GM21737 (cell line): ENCODE measurements around the gene PDE1C.

Experiments
- ATAC-seq: cut with Tn5 transposase; IDR thresholded peaks from one replicate; pipeline ENCODE4 v1.9.1; 2021; ENCODE audit warnings: mild to moderate bottlenecking, moderate library complexity; ENCODE audit not compliant: unreplicated experiment

The PDE1C gene

GRCh38 chr7:31950091-31950755, 120.0 kb downstream of the PDE1C start:
- ATAC-seq, result no peak

- ATAC-seq, result no peak
These were observed 122.2 kb downstream of the PDE1C start for GRCh38 chr7:31948029-31948428.

- ATAC-seq, result no peak
These were observed 130.0 kb downstream of the PDE1C start for GRCh38 chr7:31940167-31940566.

- ATAC-seq, result no peak
These were observed 131.1 kb downstream of the PDE1C start for GRCh38 chr7:31939076-31939475.

- ATAC-seq, result no peak
These were observed 131.6 kb downstream of the PDE1C start for GRCh38 chr7:31938650-31939049.

GRCh38 chr7:31937982-31938381, 132.2 kb downstream of the PDE1C start:
- no peak for ATAC-seq

- ATAC-seq, result no peak
These were observed 134.8 kb downstream of the PDE1C start for GRCh38 chr7:31935124-31936054.

- ATAC-seq, result no peak
These were observed 135.7 kb downstream of the PDE1C start for GRCh38 chr7:31934551-31934950.

GRCh38 chr7:31933481-31933880, 136.7 kb downstream of the PDE1C start:
- no peak for ATAC-seq

GRCh38 chr7:31926991-31927584, 143.1 kb downstream of the PDE1C start:
- no peak for ATAC-seq

- no peak for ATAC-seq
These were observed 144.3 kb downstream of the PDE1C start for GRCh38 chr7:31925753-31926454.

GRCh38 chr7:31924251-31924650, 146.0 kb downstream of the PDE1C start:
- ATAC-seq, result no peak

- ATAC-seq, result no peak
These were observed 147.4 kb downstream of the PDE1C start for GRCh38 chr7:31922848-31923247.

GRCh38 chr7:31921047-31921446, 149.2 kb downstream of the PDE1C start:
- no peak for ATAC-seq

GRCh38 chr7:31919678-31920369, 150.4 kb downstream of the PDE1C start:
- no peak for ATAC-seq

- no peak for ATAC-seq
These were observed 151.4 kb downstream of the PDE1C start for GRCh38 chr7:31918706-31919393.

GRCh38 chr7:31917256-31917655, 153.0 kb downstream of the PDE1C start:
- no peak for ATAC-seq

GRCh38 chr7:31910191-31910590, 160.0 kb downstream of the PDE1C start:
- ATAC-seq, result no peak

GRCh38 chr7:31906479-31907171, 163.6 kb downstream of the PDE1C start:
- no peak for ATAC-seq
